Adrenal gland (tissue), 12 donors: Measurements from ENCODE around the gene NKIRAS2. TPM values are rescaled to one million over a fixed set of nuclear protein-coding genes. Genes with fewer than 3 reads are reported as not detected.

ENCODE experiments used
- DNase-seq, 7 donors: peaks; one replicate each; pipeline ENCODE4 v3.0.0-alpha.2; 2019 to 2020
- H3K27ac ChIP-seq, 5 donors: fragments of 200-600 bp; sonication (generic) in 4 of 5; 1 replicate in 3 of 5; 2 replicates in 2 of 5; pipeline versions ENCODE4 v1.5.1 to v1.8.0; 2016 to 2020; ENCODE audit warnings: mild to moderate bottlenecking in 1 of 5
- H3K27me3 ChIP-seq: fragments of 200-600 bp; 2 replicates; pipeline ENCODE4 v1.8.0; 2021
- H3K36me3 ChIP-seq, 2 donors: fragments of 200-600 bp; replicated peaks in 1 of 2; 1 replicate in 1 of 2; 2 replicates in 1 of 2; pipeline versions ENCODE4 v1.5.1 to v1.8.0; 2018 to 2022
- H3K4me1 ChIP-seq, 2 donors: fragments of 200-600 bp; replicated peaks in 1 of 2; 1 replicate in 1 of 2; 2 replicates in 1 of 2; pipeline versions ENCODE4 v1.5.1 to v1.8.0; 2018 to 2021
- H3K4me3 ChIP-seq, 4 donors: fragments of 200-600 bp; sonication (generic) in 3 of 4; one replicate each; pipeline ENCODE4 v1.5.1; 2016 to 2018
- H3K9me3 ChIP-seq, 3 donors: fragments of 200-600 bp; sonication (generic) in 1 of 3; replicated peaks in 1 of 3; 1 replicate in 2 of 3; 2 replicates in 1 of 3; pipeline versions ENCODE4 v1.5.1 to v1.8.0; 2016 to 2021
- POLR2A ChIP-seq, 2 donors: fragments of 450-650 bp; IDR thresholded peaks; one replicate each; pipeline ENCODE4 v1.6.1; 2017; ENCODE audit warnings: antibody characterized with exemption in 2 of 2, mild to moderate bottlenecking in 2 of 2, moderate library complexity in 1 of 2
- WGBS, 4 donors: extraction: QIAGEN DNeasy Blood & Tissue Kit in 2 of 4; methylation state at CpG; one replicate each; pipeline versions ENCODE4 v1.1.5 to v1.1.7; 2013 to 2017; 5-methylcytosine and 5-hydroxymethylcytosine counted together
- intact Hi-C, 2 donors: fragments of 100-400 bp; cut with DNase I; formaldehyde crosslinking; loops; one replicate each; pipeline versions ENCODE4 v1.14.1 to v1.15.0; 2022 to 2023
- polyA plus RNA-seq, 3 donors: library from polyadenylated mRNA; stranded (reverse); fragments of 200-250 nt in 2 of 3; fragments of 350-450 nt in 1 of 3; fragmentation: Illumina TruSeq in 1 of 3; extraction: RNeasy Lipid Tissue Mini Kit (QIAGEN cat#74804) in 1 of 3; gene quantifications; one replicate each; pipeline ENCODE4 v1.2.3, GENCODE V29; 2013 to 2014
- total RNA-seq, 9 donors: library from RNA; depleted of rRNA in 4 of 9; stranded (reverse); fragments of >200 nt in 4 of 9; fragments of 120-200 nt in 1 of 9; fragmentation: NEBNext Ultra II Directional in 1 of 9; extraction: Animal tissue kit (Norgen Biotek cat#: 25700) in 1 of 9; gene quantifications; one replicate each; pipeline versions ENCODE4 v1.1.0 to v1.2.4, GENCODE V29; 2013 to 2023
- TF ChIP-seq, protein P1 (sequence below), 6 experiments: fragments of 450-650 bp in 4 of 6; fragments of 200-600 bp in 2 of 6; sonication (generic) in 1 of 6; IDR thresholded peaks; 1 replicate in 5 of 6; 2 replicates in 1 of 6; pipeline versions ENCODE4 v1.5.1 to v1.8.0; 2016 to 2021; ENCODE audit warnings: antibody characterized with exemption in 6 of 6, mild to moderate bottlenecking in 2 of 6, moderate library complexity in 1 of 6
- donor health status: healthy with polysubstance abuse.
- donor health status: Bipolar disorder and iron deficiency.
- donor health status: DM: yes; HTN: yes; CAD: no.
- donor health status: DM: no; HTN: no; CAD: no.
- donor health status: DM: no; HTN: no; CAD: no.
- donor health status: DM: yes; HTN: yes; CAD: no.

Gene NKIRAS2
- total and polyA plus RNA-seq, 12 donors = 22.9 to 56.8 (median 29.4) TPM

DNA sequence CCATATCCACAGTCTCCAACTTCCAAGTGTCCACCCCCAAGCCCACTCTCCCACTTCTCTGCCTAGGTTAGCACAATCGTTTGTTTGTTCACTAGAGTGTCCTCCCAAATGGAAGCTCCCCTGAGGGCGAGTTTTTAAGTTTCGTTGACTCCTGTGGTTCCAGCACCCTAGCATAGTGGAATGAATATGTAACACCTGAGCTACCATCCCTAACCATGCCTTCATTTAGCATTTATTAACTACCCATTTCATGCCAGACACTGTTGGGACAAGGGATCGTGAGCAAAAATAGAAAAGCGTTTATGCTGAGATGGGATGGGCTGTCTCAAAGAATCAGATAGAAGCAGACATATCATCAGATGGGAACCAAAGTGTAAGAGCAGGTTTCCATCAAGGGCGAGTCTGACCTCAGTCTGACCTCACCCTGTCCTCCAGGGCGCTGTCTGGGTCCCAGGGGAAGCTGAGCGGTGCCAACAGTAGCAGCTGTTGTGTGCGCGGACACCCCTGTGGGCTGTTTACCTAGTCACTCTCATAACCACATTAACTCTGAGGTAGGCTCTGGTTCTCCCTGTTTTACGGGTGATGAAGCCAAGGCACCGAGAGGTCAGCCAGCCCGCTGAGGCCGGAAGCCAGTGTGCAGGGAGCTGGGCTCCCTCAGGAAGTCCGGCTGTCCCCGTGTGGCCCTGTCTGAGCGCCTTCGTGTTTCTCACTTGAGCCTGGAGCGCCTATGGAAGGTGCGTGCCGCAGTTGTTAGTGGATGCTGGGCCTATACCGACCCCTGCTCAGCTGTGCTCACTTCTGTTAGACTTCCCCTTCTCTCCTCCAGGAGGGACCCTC lies 47.1 kb upstream of the NKIRAS2 start:
- H3K27ac ChIP-seq = peak overlapping the region in 3 of 5 donors; percentile 26 to 79 (median 79)

DNA sequence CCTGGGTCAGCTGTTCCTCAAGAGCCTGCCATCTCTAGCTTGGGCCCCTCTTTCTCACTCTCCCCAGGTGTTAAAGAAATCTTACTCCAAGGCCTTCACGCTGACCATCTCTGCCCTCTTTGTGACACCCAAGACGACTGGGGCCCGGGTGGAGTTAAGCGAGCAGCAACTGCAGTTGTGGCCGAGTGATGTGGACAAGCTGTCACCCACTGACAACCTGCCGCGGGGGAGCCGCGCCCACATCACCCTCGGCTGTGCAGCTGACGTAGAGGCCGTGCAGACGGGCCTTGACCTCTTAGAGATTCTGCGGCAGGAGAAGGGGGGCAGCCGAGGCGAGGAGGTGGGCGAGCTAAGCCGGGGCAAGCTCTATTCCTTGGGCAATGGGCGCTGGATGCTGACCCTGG lies 46.5 kb upstream of the NKIRAS2 start:
- no peak overlapping the region for H3K4me3 ChIP-seq
- no peaks in the 10 kb centered on the region for H3K9me3 ChIP-seq
- intact Hi-C loops = no loop called here
- peak in 6 of 7 donors; percentile 43 to 78 (median 64) for DNase-seq
- WGBS, 4 donors = 38 to 50% (median 40%) methylated on average over 10 to 19 of the region's 19 CpGs
- peaks cover 11 to 60% of the 10 kb centered on the region in 2 donors for H3K4me1 ChIP-seq
- peak overlapping the region in 4 of 5 donors; percentile 26 to 79 (median 58) for H3K27ac ChIP-seq
- no peaks in the 10 kb centered on the region for H3K27me3 ChIP-seq
- peaks cover 0 to 90% of the 10 kb centered on the region in 2 donors for H3K36me3 ChIP-seq
- TF ChIP-seq, protein P1, sequence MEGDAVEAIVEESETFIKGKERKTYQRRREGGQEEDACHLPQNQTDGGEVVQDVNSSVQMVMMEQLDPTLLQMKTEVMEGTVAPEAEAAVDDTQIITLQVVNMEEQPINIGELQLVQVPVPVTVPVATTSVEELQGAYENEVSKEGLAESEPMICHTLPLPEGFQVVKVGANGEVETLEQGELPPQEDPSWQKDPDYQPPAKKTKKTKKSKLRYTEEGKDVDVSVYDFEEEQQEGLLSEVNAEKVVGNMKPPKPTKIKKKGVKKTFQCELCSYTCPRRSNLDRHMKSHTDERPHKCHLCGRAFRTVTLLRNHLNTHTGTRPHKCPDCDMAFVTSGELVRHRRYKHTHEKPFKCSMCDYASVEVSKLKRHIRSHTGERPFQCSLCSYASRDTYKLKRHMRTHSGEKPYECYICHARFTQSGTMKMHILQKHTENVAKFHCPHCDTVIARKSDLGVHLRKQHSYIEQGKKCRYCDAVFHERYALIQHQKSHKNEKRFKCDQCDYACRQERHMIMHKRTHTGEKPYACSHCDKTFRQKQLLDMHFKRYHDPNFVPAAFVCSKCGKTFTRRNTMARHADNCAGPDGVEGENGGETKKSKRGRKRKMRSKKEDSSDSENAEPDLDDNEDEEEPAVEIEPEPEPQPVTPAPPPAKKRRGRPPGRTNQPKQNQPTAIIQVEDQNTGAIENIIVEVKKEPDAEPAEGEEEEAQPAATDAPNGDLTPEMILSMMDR (IDR thresholded peaks at IDR 0.05) = no peak
- no peak for TF ChIP-seq POLR2A (IDR thresholded peaks at IDR 0.05)

More for the DNA sequence above, 47.1 kb upstream of the NKIRAS2 start:
- no peak for TF ChIP-seq POLR2A (IDR thresholded peaks at IDR 0.05)
- TF ChIP-seq, protein P1 (IDR thresholded peaks at IDR 0.05) = no peak
- intact Hi-C loops = no loop called here
- Histone ChIP-seq H3K4me1 (peaks cover 12 to 62% of the 10 kb centered on the region in 2 donors), H3K36me3 (peaks cover 0 to 87% of the 10 kb centered on the region in 2 donors), H3K9me3 (no peaks in the 10 kb centered on the region), H3K4me3 (no peak overlapping the region), H3K27me3 (no peaks in the 10 kb centered on the region)
- 63 to 79% (median 67%) methylated on average over 9 to 22 of the region's 22 CpGs for WGBS, 4 donors
- peak in 3 of 7 donors; percentile 32 to 85 (median 56) for DNase-seq

DNA sequence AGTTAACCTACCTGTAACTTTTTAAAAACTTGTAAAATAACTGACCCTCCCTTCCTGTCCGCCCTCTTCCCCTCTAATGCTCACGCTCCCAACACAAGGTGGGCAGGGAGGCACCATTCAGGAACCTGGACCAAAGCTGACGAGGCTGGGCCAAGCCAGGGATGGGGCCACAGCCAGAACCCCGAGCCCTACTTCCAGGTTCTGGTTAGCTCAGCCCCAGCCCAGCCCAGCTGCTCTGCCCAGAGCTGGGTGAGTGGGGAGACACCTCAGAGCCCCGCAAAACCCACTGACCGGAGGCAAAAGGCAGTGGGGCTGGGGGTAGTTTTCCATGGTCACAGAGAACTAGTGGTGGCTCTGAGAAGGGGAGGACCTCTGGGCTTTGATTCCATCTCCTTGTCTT lies 45.9 kb upstream of the NKIRAS2 start:
- 77 to 95% (median 89%) methylated on average over 6 of the region's 6 CpGs for WGBS, 4 donors
- peaks cover 0 to 90% of the 10 kb centered on the region in 2 donors for H3K36me3 ChIP-seq
- no peak for DNase-seq
- H3K4me1 ChIP-seq = peaks cover 11 to 60% of the 10 kb centered on the region in 2 donors
- H3K4me3 ChIP-seq = no peak overlapping the region
- intact Hi-C loops = no loop called here
- H3K9me3 ChIP-seq = no peaks in the 10 kb centered on the region
- TF ChIP-seq, protein P1 (IDR thresholded peaks at IDR 0.05) = no peak
- TF ChIP-seq POLR2A (IDR thresholded peaks at IDR 0.05) = no peak
- no peaks in the 10 kb centered on the region for H3K27me3 ChIP-seq
- peak overlapping the region in 3 of 5 donors; percentile 37 to 80 (median 79) for H3K27ac ChIP-seq

DNA sequence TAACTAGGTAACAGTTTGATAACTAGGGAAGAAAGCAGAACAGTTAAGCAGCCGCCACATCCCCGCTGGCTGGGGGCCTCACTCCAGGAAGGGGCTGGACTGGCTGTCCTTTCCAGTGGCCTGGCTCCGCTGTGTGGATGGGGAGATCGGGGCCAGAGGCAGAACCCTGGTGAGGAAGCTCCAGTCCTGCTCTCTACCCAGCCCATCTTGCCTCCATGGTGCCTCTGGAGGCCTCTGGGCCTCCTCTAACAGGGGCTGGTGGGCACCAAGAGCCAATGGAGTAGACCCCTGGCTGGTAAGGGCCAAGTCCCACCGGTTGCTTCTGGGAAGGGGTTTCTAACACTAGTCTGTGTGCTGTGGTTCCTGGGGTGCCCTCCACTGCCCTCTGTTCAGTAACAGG lies 45.2 kb upstream of the NKIRAS2 start:
- intact Hi-C loops = no loop called here
- Histone ChIP-seq H3K4me1 (peaks cover 11 to 54% of the 10 kb centered on the region in 2 donors), H3K4me3 (no peak overlapping the region), H3K27ac (peak overlapping the region in 2 of 5 donors; percentile 79 to 80), H3K9me3 (no peaks in the 10 kb centered on the region), H3K27me3 (no peaks in the 10 kb centered on the region), H3K36me3 (peaks cover 0 to 86% of the 10 kb centered on the region in 2 donors)
- no peak for TF ChIP-seq POLR2A (IDR thresholded peaks at IDR 0.05)
- TF ChIP-seq, protein P1 (IDR thresholded peaks at IDR 0.05) = no peak
- DNase-seq = no peak
- 83 to 88% (median 87%) methylated on average over 1 to 5 of the region's 5 CpGs for WGBS, 4 donors
